Heart right ventricle (tissue), 16 donors: ENCODE data around the gene CPA5. TPM values are rescaled to one million over a fixed set of nuclear protein-coding genes. Genes with fewer than 3 reads are reported as not detected.

Experiments
- ATAC-seq, 8 donors: fragments of 200-7000 bp; cut with Tn5 transposase; one replicate each; pipeline ENCODE4 v1.9.1; 2020; ENCODE audit warnings: mild to moderate bottlenecking in 8 of 8, moderate library complexity in 8 of 8, moderate number of reproducible peaks in 1 of 8
- DNase-seq, 2 donors: peaks; one replicate each; pipeline ENCODE4 v3.0.0-alpha.2; 2020
- H3K27ac ChIP-seq, 10 donors: fragments of 200-600 bp; sonication (generic) in 2 of 10; one replicate each; pipeline versions ENCODE4 v1.5.0 to v1.8.0; 2020 to 2022; ENCODE audit warnings: mild to moderate bottlenecking in 3 of 10
- H3K27me3 ChIP-seq, 7 donors: fragments of 200-600 bp; one replicate each; pipeline ENCODE4 v1.8.0; 2021 to 2022; ENCODE audit warnings: mild to moderate bottlenecking in 2 of 7
- H3K36me3 ChIP-seq, 9 donors: fragments of 200-600 bp; sonication (generic) in 1 of 9; one replicate each; pipeline versions ENCODE4 v1.5.0 to v1.8.0; 2020 to 2022; ENCODE audit warnings: mild to moderate bottlenecking in 2 of 9
- H3K4me1 ChIP-seq, 9 donors: fragments of 200-600 bp; sonication (generic) in 1 of 9; one replicate each; pipeline versions ENCODE4 v1.5.0 to v1.8.0; 2020 to 2022; ENCODE audit warnings: mild to moderate bottlenecking in 4 of 9
- H3K4me3 ChIP-seq, 10 donors: fragments of 200-600 bp; sonication (generic) in 2 of 10; one replicate each; pipeline versions ENCODE4 v1.5.0 to v1.8.0; 2020 to 2022; ENCODE audit warnings: mild to moderate bottlenecking in 7 of 10, moderate library complexity in 2 of 10
- H3K9me3 ChIP-seq, 11 donors: fragments of 200-600 bp in 10 of 11; sonication (generic) in 2 of 11; one replicate each; pipeline versions ENCODE4 v1.5.0 to v1.8.0; 2013 to 2022; ENCODE audit warnings: mild to moderate bottlenecking in 2 of 11, control low read depth in 1 of 11, moderate library complexity in 1 of 11
- WGBS, 2 donors: extraction: QIAGEN DNeasy Blood & Tissue Kit; methylation state at CpG; one replicate each; pipeline ENCODE4 v1.1.7; 2013; ENCODE audit warnings: inconsistent platforms in 1 of 2; 5-methylcytosine and 5-hydroxymethylcytosine counted together
- intact Hi-C, 10 donors: fragments of 100-400 bp; cut with DNase I; formaldehyde crosslinking; loops; one replicate each; pipeline versions ENCODE4 v1.11.1 to v1.14.2; 2022
- polyA plus RNA-seq, 2 donors: library from polyadenylated mRNA; stranded (reverse); fragments of 200-250 nt; gene quantifications; one replicate each; pipeline ENCODE4 v1.2.3, GENCODE V29; 2013
- total RNA-seq, 10 donors: library from RNA; stranded (reverse); fragmentation: NEBNext Ultra II Directional in 3 of 10; extraction: Animal tissue kit (Norgen Biotek cat#: 25700) in 3 of 10; gene quantifications; one replicate each; pipeline versions ENCODE4 v1.2.1 to v1.2.4, GENCODE V29; 2021 to 2023
- TF ChIP-seq, protein P1 (sequence below), 9 donors: fragments of 200-600 bp; sonication (generic) in 2 of 9; IDR thresholded peaks; one replicate each; pipeline versions ENCODE4 v1.5.0 to v1.8.0; 2021 to 2022; ENCODE audit warnings: antibody characterized with exemption in 9 of 9, mild to moderate bottlenecking in 5 of 9, moderate library complexity in 1 of 9
- donor health status: Arrhythmogenic right ventricular cardiomyopathy.
- donor health status: ischemic (EF 13 %, LVEDD 7.1; RV severe dilation, severe dysfunction).
- donor health status: healthy with polysubstance abuse.
- donor health status: DM: no; HTN: yes; CAD: no.
- donor health status: DM: no; HTN: no; CAD: no.
- donor health status: ischemic (EF 25% LVEDD 6.9; RV normal size, moderate dysfunction).
- donor health status: ischemic (EF 25% LVEDD 5.7; RV mildly dilated, moderate dysfunction).
- donor health status: healthy.
- donor health status: DM: yes; HTN: yes; CAD: no.
- donor health status: Ischemic cardiomyopathy.
- donor health status: ischemic (EF 35%, LVEDD 5.7; RV mildly dilated, moderate dysfunction).
- donor health status: nonischemic (EF 11% LVEDD 7.7; RV severe dilation, severe dysfunction).
- donor health status: DM: yes; HTN: yes; CAD: no.
- donor health status: PGD.
- donor health status: ischemic (EF 29% LVEDD 5.4; RV normal size, mild dysfunction).
- donor health status: nonischemic (EF 23%, LVEDD 6.1; RV moderate dilation, normal function).

CPA5 gene
- total and polyA plus RNA-seq, 12 donors, result 0.06 TPM; not detected in 11

DNA sequence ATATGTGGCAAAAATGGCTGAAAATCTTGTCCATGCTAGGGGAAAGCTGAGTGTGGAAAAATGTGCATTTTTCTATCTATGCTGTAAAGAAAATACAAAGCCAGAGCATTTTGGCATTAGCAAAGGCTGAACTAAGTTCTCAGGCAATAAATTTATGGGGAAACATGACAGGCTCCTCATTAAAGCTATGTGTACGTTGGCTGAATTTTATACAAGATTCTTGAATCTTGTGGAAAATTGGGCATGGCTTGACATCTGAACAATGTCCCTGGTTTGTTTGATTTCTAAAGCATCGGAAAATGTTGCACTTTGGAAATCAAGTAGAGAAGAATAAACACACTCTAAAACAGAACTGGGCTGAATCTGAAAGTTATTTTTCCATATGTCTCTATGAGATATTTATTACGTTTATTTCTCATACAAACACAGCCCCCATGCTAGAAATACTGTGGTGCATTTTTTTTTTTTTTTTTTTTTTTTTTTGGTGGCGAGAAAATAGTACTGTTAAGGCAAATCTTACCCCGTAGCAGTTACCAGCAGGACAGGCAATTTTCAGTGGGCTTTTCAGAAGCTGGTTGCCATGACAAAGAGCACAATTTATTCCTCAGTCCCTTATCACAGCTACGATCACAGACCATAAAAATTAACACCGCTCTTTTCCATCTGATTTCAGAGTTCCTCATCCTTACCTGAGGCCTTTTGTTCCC lies 52.6 kb downstream of the CPA5 start:
- WGBS, 2 donors, result 89 to 90% methylated on average over 7 of the region's 7 CpGs
- ATAC-seq, result no peak
- Histone ChIP-seq H3K4me1 (peaks cover 0 to 37% (median 6%) of the 10 kb centered on the region in 9 donors), H3K27ac (no peak overlapping the region), H3K9me3 (no peaks in the 10 kb centered on the region), H3K4me3 (no peak overlapping the region), H3K36me3 (peaks cover 0 to 29% (median 0%) of the 10 kb centered on the region in 9 donors), H3K27me3 (no peaks in the 10 kb centered on the region)
- TF ChIP-seq, protein P1, sequence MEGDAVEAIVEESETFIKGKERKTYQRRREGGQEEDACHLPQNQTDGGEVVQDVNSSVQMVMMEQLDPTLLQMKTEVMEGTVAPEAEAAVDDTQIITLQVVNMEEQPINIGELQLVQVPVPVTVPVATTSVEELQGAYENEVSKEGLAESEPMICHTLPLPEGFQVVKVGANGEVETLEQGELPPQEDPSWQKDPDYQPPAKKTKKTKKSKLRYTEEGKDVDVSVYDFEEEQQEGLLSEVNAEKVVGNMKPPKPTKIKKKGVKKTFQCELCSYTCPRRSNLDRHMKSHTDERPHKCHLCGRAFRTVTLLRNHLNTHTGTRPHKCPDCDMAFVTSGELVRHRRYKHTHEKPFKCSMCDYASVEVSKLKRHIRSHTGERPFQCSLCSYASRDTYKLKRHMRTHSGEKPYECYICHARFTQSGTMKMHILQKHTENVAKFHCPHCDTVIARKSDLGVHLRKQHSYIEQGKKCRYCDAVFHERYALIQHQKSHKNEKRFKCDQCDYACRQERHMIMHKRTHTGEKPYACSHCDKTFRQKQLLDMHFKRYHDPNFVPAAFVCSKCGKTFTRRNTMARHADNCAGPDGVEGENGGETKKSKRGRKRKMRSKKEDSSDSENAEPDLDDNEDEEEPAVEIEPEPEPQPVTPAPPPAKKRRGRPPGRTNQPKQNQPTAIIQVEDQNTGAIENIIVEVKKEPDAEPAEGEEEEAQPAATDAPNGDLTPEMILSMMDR (IDR thresholded peaks at IDR 0.05), result no peak
- no peak for DNase-seq
- intact Hi-C loops, result no loop called here

DNA sequence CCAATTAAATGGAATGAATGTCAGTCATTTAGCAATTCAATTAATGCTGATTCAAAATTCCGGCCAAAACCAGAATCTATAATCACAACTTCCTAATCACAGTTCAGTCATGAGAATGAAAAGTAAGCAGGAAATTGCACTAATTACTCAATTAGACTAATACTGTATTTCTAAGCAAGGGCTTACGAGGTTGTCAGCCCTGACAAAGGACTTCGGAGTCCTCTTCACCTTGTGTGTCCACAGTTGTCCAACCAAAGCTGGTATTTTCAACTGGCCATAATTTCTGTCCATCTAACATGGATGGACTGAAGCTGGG lies 53.1 kb downstream of the CPA5 start:
- intact Hi-C loops, result no loop called here
- ATAC-seq (no peak), DNase-seq (no peak)
- WGBS, 2 donors, result 95 to 96% methylated on average over 3 of the region's 3 CpGs
- H3K27me3 ChIP-seq, result no peaks in the 10 kb centered on the region
- H3K4me3 ChIP-seq, result no peak overlapping the region
- H3K9me3 ChIP-seq, result no peaks in the 10 kb centered on the region
- H3K27ac ChIP-seq, result no peak overlapping the region
- H3K4me1 ChIP-seq, result peaks cover 0 to 32% (median 3%) of the 10 kb centered on the region in 9 donors
- TF ChIP-seq, protein P1 (IDR thresholded peaks at IDR 0.05), result no peak
- H3K36me3 ChIP-seq, result peaks cover 0 to 34% (median 0%) of the 10 kb centered on the region in 9 donors

DNA sequence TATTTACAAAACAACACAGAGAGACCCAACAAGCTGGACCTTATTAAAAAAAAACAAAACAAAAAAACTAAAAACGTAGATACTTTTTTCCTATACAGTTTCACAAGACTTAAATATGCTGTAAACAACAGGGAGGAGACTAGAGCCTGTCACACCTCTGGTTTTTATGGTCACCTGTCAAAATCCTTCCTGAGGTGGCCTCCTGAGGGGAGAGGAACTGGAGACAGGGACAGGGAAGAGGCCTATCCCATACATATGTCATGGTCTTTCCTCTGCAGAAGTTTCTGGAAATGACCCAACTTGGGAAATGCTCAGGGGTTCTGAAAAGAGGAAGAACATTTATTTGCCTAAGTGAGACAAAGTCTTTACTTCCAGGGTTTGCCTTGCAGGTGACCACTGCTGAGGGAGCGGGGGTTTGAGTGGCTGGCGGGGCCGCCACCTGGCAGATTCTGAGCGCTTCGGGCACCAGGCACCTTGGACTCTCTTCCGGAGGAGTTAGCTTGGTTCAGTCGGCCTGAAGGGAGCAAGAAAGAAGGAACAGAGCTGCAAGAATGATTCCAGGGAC lies 54.0 kb downstream of the CPA5 start:
- TF ChIP-seq, protein P1 (IDR thresholded peaks at IDR 0.05), result no peak
- Histone ChIP-seq H3K27ac (no peak overlapping the region), H3K4me1 (peaks cover 0 to 23% (median 0%) of the 10 kb centered on the region in 9 donors), H3K9me3 (no peaks in the 10 kb centered on the region), H3K36me3 (peaks cover 0 to 43% (median 0%) of the 10 kb centered on the region in 9 donors), H3K4me3 (no peak overlapping the region), H3K27me3 (no peaks in the 10 kb centered on the region)
- ATAC-seq (no peak), DNase-seq (no peak)
- 81 to 88% methylated on average over 8 of the region's 8 CpGs for WGBS, 2 donors
- intact Hi-C loops, result no loop called here

DNA sequence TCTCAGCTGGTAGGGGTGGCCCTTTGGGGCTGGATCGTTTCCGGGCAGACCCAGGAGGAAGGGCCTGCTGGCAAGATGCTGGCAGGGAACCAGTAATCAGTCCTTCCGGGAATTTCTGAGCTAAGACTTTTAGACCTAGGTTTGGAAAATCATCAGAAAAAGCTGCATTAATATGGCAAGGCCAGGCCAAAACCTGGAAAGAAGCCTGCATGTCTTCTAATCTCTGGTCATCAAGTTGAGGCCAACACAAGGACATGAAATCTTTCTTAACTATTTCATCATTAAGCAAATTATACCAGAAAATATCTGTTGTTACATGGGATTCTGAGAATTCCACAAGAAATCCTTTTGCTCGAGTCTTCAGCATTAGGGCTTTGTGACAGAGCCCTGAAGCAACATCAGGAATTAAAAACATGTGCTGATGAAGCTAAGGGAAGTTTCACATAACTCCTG lies 55.5 kb downstream of the CPA5 start:
- H3K4me3 ChIP-seq, result no peak overlapping the region
- intact Hi-C loops, result no loop called here
- no peaks in the 10 kb centered on the region for H3K27me3 ChIP-seq
- H3K27ac ChIP-seq, result peak overlapping the region in 2 of 10 donors; percentile 33 to 44
- H3K9me3 ChIP-seq, result no peaks in the 10 kb centered on the region
- H3K36me3 ChIP-seq, result peaks cover 0 to 50% (median 2%) of the 10 kb centered on the region in 9 donors
- peaks cover 0 to 12% (median 0%) of the 10 kb centered on the region in 9 donors for H3K4me1 ChIP-seq
- DNase-seq (no peak), ATAC-seq (no peak)
- TF ChIP-seq, protein P1 (IDR thresholded peaks at IDR 0.05), result no peak
- WGBS, 2 donors, result 65 to 68% methylated on average over 4 of the region's 4 CpGs
